Astrocyte (in vitro differentiated cells and primary cell): ENCODE results near the gene ATG7. TPM values are rescaled to one million over a fixed set of nuclear protein-coding genes. Genes with fewer than 3 reads are reported as not detected.

ENCODE experiments used
- DNase-seq: peaks from one replicate; pipeline ENCODE4 v3.0.0-alpha.2; 2010; ENCODE audit warnings: low read depth
- FAIRE-seq: peaks from 2 replicates; lab custom pipeline; 2011; peaks lifted over from hg19 to GRCh38; lab: Jason Lieb, UNC
- H2AFZ ChIP-seq: 2 replicates; pipeline ENCODE4 v1.6.0; 2012; ENCODE audit warnings: low read depth, low read length, inconsistent platforms
- H3K27ac ChIP-seq: 2 replicates; pipeline ENCODE4 v1.5.1; 2011; ENCODE audit warnings: low read depth, low read length, inconsistent platforms
- H3K27me3 ChIP-seq: 2 replicates; pipeline ENCODE4 v1.6.0; 2011; ENCODE audit warnings: low read length, inconsistent platforms; ENCODE audit not compliant: insufficient read depth
- H3K36me3 ChIP-seq: 2 replicates; pipeline ENCODE4 v1.5.1; 2011; ENCODE audit warnings: low read length, inconsistent platforms; ENCODE audit not compliant: insufficient read depth
- H3K4me1 ChIP-seq: 2 replicates; pipeline ENCODE4 v1.5.1; 2011; ENCODE audit warnings: low read length, inconsistent platforms; ENCODE audit not compliant: insufficient read depth
- H3K4me2 ChIP-seq: 2 replicates; pipeline ENCODE4 v1.6.0; 2012; ENCODE audit warnings: low read length, inconsistent platforms
- H3K4me3 ChIP-seq: 2 replicates; pipeline ENCODE4 v1.5.1; 2011; ENCODE audit warnings: low read depth, mild to moderate bottlenecking, low read length, inconsistent platforms; ENCODE audit not compliant: insufficient read depth
- H3K79me2 ChIP-seq: 2 replicates; pipeline ENCODE4 v1.6.0; 2012; ENCODE audit warnings: mild to moderate bottlenecking, low read length, inconsistent platforms; ENCODE audit not compliant: insufficient read depth
- H3K9ac ChIP-seq: 2 replicates; pipeline ENCODE4 v1.6.0; 2012; ENCODE audit warnings: mild to moderate bottlenecking, low read length, inconsistent platforms
- H3K9me3 ChIP-seq: 2 replicates; pipeline ENCODE4 v1.5.1; 2012; ENCODE audit warnings: low read depth, mild to moderate bottlenecking, low read length, inconsistent platforms; ENCODE audit not compliant: insufficient read depth
- H4K20me1 ChIP-seq: 2 replicates; pipeline ENCODE4 v1.6.0; 2012; ENCODE audit warnings: low read length, inconsistent platforms; ENCODE audit not compliant: insufficient read depth
- H3K27ac Mint-ChIP-seq: one replicate; pipeline ENCODE4 v1.8.0; 2021; ENCODE audit warnings: mild to moderate bottlenecking, mixed read lengths; ENCODE audit not compliant: unreplicated experiment
- H3K27me3 Mint-ChIP-seq: one replicate; pipeline ENCODE4 v1.8.0; 2021; ENCODE audit warnings: low read depth, mixed read lengths; ENCODE audit not compliant: unreplicated experiment
- H3K36me3 Mint-ChIP-seq: one replicate; pipeline ENCODE4 v1.8.0; 2021; ENCODE audit warnings: low read depth, mixed read lengths; ENCODE audit not compliant: unreplicated experiment
- H3K4me1 Mint-ChIP-seq: one replicate; pipeline ENCODE4 v1.8.0; 2021; ENCODE audit warnings: low read depth, mixed read lengths; ENCODE audit not compliant: unreplicated experiment
- H3K4me3 Mint-ChIP-seq: one replicate; pipeline ENCODE4 v1.8.0; 2021; ENCODE audit warnings: mild to moderate bottlenecking, moderate library complexity, mixed read lengths; ENCODE audit not compliant: unreplicated experiment
- H3K9me3 Mint-ChIP-seq: one replicate; pipeline ENCODE4 v1.8.0; 2021; ENCODE audit warnings: mild to moderate bottlenecking, mixed read lengths; ENCODE audit not compliant: unreplicated experiment
- CTCF ChIP-seq: IDR thresholded peaks from 2 replicates; pipeline ENCODE4 v1.5.1; 2011; ENCODE audit warnings: low read depth, mild to moderate bottlenecking, inconsistent platforms, low read length, moderate library complexity; ENCODE audit not compliant: insufficient read depth
- EZH2 ChIP-seq: IDR thresholded peaks from 2 replicates; pipeline ENCODE4 v1.6.1; 2012; ENCODE audit warnings: mild to moderate bottlenecking, low read length, inconsistent platforms; ENCODE audit not compliant: insufficient read depth
- total RNA-seq: library from RNA; stranded (reverse); gene quantifications from 2 replicates; pipeline ENCODE4 v1.2.1, GENCODE V29; 2021

The ATG7 gene
- total RNA-seq, 1 donor from 2014 or later, result 29.5 TPM

DNA sequence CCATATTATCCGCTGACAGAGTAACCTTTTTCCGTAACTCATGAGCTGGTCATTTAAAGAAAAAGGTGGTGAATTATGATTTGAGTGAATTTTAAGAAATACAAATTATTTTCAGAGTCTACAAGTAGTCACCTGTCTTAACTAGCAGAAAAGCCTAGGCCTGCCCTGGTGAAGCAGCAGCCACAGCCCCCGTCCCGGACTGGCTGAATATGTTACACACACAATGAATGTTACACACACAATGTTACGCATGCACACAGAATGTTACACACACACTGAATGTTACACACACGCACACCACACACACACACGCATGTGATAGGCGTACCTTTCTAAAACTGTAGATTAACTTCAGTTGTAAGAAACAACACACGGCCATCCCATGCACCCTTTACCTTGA is 293.7 kb downstream of the ATG7 start:
- no peak for DNase-seq
- Mint-ChIP-seq H3K36me3 (peaks cover 21% of the 10 kb centered on the region), H3K4me1 (peaks cover 45% of the 10 kb centered on the region), H3K9me3 (no peaks in the 10 kb centered on the region), H3K4me3 (no peak overlapping the region), H3K27ac (no peak overlapping the region), H3K27me3 (no peaks in the 10 kb centered on the region)
- Histone ChIP-seq H3K27me3 (no peaks in the 10 kb centered on the region), H3K4me1 (peaks cover 48% of the 10 kb centered on the region), H4K20me1 (peaks cover 42% of the 10 kb centered on the region), H3K27ac (no peak overlapping the region), H3K36me3 (peaks cover 22% of the 10 kb centered on the region), H3K4me2 (no peak overlapping the region), H3K9ac (no peak overlapping the region), H3K9me3 (no peaks in the 10 kb centered on the region), H3K4me3 (no peak overlapping the region), H2AFZ (no peak overlapping the region), H3K79me2 (peaks cover 93% of the 10 kb centered on the region)
- no peak for TF ChIP-seq CTCF
- TF ChIP-seq EZH2, result no peak
- no peak for FAIRE-seq

DNA sequence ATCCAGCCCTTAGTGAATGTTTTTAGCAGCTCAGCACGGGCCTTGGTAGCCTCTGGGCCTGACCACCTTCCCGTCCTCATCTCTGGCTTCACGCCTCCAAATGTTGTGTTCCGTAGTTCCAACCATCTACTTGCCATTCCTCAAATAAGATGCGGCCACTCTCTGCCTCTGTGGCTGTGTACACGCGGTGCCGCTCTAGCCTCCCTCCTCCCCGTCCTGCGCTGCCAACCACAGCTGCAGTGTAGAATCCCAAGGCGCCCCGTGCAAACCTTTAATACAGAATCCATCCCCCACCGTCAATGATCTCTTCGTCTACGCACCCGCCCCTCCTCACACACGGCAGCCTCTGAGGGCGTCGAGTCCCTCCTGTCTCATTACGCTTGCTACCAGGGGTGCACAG is 294.3 kb downstream of the ATG7 start:
- FAIRE-seq (no peak), DNase-seq (no peak)
- Histone ChIP-seq H3K4me2 (no peak overlapping the region), H3K36me3 (peaks cover 22% of the 10 kb centered on the region), H3K9ac (no peak overlapping the region), H3K27me3 (no peaks in the 10 kb centered on the region), H4K20me1 (peaks cover 36% of the 10 kb centered on the region), H3K4me1 (peaks cover 48% of the 10 kb centered on the region), H3K79me2 (peaks cover 93% of the 10 kb centered on the region), H3K4me3 (no peak overlapping the region), H2AFZ (no peak overlapping the region), H3K9me3 (no peaks in the 10 kb centered on the region), H3K27ac (peak overlapping the region; percentile 100)
- Mint-ChIP-seq H3K36me3 (peaks cover 21% of the 10 kb centered on the region), H3K27me3 (no peaks in the 10 kb centered on the region), H3K4me3 (no peak overlapping the region), H3K4me1 (peaks cover 43% of the 10 kb centered on the region), H3K9me3 (no peaks in the 10 kb centered on the region), H3K27ac (no peak overlapping the region)
- TF ChIP-seq CTCF (no peak), EZH2 (no peak)

DNA sequence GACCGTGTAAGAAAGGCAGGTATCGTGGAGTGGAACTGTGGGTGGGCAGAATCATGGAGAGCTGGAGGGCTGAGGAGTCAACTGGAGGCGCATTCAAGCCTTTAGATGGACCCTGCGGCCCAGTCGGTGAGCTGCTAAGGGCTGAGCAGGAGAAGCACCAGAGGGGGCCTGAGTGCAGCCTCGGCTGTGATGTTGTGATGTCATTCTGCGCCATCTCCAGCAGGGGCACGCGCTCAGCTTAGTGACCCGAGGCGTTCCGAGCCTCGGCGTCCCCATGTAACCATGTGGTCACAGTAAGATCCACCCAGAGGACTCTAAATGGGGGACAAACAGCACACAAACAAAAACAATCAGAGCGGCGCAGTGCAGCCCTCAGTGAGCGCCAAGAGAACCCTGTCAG is 294.7 kb downstream of the ATG7 start:
- no peak overlapping the region for H3K4me3 ChIP-seq
- no peak for TF ChIP-seq EZH2
- no peak for TF ChIP-seq CTCF
- Mint-ChIP-seq H3K27me3 (no peaks in the 10 kb centered on the region), H3K4me3 (no peak overlapping the region), H3K36me3 (peaks cover 21% of the 10 kb centered on the region), H3K9me3 (no peaks in the 10 kb centered on the region), H3K27ac (no peak overlapping the region), H3K4me1 (peaks cover 42% of the 10 kb centered on the region)
- FAIRE-seq, result no peak
- H3K9me3 ChIP-seq, result no peaks in the 10 kb centered on the region
- no peaks in the 10 kb centered on the region for H3K27me3 ChIP-seq
- H3K79me2 ChIP-seq, result peaks cover 93% of the 10 kb centered on the region
- H3K9ac ChIP-seq, result peak overlapping the region; percentile 90
- no peak overlapping the region for H3K4me2 ChIP-seq
- H3K27ac ChIP-seq, result peak overlapping the region; percentile 100
- peaks cover 22% of the 10 kb centered on the region for H3K36me3 ChIP-seq
- H4K20me1 ChIP-seq, result peaks cover 35% of the 10 kb centered on the region
- no peak for DNase-seq
- H3K4me1 ChIP-seq, result peaks cover 47% of the 10 kb centered on the region
- H2AFZ ChIP-seq, result no peak overlapping the region
